Lower leg skin (tissue), 4 donors: Measurements from ENCODE around the gene RIMBP3C. TPM values are rescaled to one million over a fixed set of nuclear protein-coding genes. Genes with fewer than 3 reads are reported as not detected.
"Not testable (repeated sequence)": the region's sequence is repeated elsewhere in the genome, so short reads cannot be mapped to it uniquely, and the experiment has no call there.

Experiments used
- DNase-seq, 2 donors: peaks; one replicate each; pipeline ENCODE4 v3.0.0-alpha.2; 2019; ENCODE audit warnings: low spot score in 2 of 2
- H3K4me3 ChIP-seq: fragments of 200-600 bp; sonication (generic); 2 replicates; pipeline ENCODE4 v1.5.1; 2017; ENCODE audit warnings: mild to moderate bottlenecking, low read depth; ENCODE audit not compliant: poor library complexity, severe bottlenecking
- CTCF ChIP-seq, 3 donors: fragments of 450-650 bp; IDR thresholded peaks; one replicate each; pipeline ENCODE4 v1.5.1; 2016; ENCODE audit warnings: antibody characterized with exemption in 3 of 3, mild to moderate bottlenecking in 3 of 3, moderate library complexity in 2 of 3
- POLR2A ChIP-seq, 2 donors: fragments of 450-650 bp; IDR thresholded peaks; one replicate each; pipeline ENCODE4 v1.6.1; 2016 to 2017; ENCODE audit warnings: antibody characterized with exemption in 2 of 2, mild to moderate bottlenecking in 1 of 2, moderate library complexity in 1 of 2
- WGBS, 2 donors: methylation state at CpG; one replicate each; pipeline ENCODE4 v1.1.5; 2018; 5-methylcytosine and 5-hydroxymethylcytosine counted together
- intact Hi-C: fragments of 100-400 bp; cut with DNase I; formaldehyde crosslinking; loops from one replicate; pipeline ENCODE4 v1.15.0; 2023; ENCODE audit warnings: low total_unique reads
- total RNA-seq, 4 donors: library from RNA; depleted of rRNA; stranded (reverse); fragments of >200 nt; gene quantifications; one replicate each; pipeline ENCODE4 v1.1.0, GENCODE V29; 2016

Gene RIMBP3C, protein sequence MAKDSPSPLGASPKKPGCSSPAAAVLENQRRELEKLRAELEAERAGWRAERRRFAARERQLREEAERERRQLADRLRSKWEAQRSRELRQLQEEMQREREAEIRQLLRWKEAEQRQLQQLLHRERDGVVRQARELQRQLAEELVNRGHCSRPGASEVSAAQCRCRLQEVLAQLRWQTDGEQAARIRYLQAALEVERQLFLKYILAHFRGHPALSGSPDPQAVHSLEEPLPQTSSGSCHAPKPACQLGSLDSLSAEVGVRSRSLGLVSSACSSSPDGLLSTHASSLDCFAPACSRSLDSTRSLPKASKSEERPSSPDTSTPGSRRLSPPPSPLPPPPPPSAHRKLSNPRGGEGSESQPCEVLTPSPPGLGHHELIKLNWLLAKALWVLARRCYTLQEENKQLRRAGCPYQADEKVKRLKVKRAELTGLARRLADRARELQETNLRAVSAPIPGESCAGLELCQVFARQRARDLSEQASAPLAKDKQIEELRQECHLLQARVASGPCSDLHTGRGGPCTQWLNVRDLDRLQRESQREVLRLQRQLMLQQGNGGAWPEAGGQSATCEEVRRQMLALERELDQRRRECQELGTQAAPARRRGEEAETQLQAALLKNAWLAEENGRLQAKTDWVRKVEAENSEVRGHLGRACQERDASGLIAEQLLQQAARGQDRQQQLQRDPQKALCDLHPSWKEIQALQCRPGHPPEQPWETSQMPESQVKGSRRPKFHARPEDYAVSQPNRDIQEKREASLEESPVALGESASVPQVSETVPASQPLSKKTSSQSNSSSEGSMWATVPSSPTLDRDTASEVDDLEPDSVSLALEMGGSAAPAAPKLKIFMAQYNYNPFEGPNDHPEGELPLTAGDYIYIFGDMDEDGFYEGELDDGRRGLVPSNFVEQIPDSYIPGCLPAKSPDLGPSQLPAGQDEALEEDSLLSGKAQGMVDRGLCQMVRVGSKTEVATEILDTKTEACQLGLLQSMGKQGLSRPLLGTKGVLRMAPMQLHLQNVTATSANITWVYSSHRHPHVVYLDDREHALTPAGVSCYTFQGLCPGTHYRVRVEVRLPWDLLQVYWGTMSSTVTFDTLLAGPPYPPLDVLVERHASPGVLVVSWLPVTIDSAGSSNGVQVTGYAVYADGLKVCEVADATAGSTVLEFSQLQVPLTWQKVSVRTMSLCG (N-terminal part only)
- under 1 TPM in 2 of 4 donors, not detected in 2; 0.20 to 0.30 TPM for total RNA-seq

DNA sequence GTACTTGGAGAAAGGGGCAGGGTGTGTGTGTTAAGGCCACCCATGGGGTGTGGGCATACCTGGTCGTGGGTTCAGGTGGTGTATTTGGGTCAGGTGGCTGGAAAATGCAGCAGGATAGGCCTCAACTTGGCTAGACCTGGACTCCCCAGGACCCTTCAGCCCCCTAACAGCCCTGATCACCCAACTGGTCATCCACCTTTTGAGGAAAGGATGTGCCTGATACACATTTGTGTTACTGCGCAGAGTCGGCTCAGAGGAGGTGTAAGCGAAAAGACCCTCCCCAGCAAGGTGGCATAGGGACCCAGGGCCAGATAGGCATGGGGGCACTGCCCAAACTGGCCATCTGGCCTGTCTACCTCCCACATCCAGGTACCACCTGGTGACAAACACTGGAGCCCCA, at the start of gene RIMBP3C:
TSS of gene RIMBP3C (minus strand) at position 101 of the 400 bp plus-strand sequence. CDS start 485 bp downstream, outside the sequence.
- DNase-seq, intact Hi-C loops, H3K4me3 ChIP-seq: not testable (repeated sequence)
- no CpG with 5 or more reads among the region's 4 CpGs for WGBS, 2 donors

- intact Hi-C loops: no loop called here
- DNase-seq: no peak
- no peak for TF ChIP-seq CTCF (IDR thresholded peaks at IDR 0.05)
- no peak for TF ChIP-seq POLR2A (IDR thresholded peaks at IDR 0.05)
- no peak overlapping the region for H3K4me3 ChIP-seq
- WGBS, 2 donors: 90% methylated on average over 6 of the region's 6 CpGs
Observed at GRCh38 chr22:21599053-21599893, 48.0 kb upstream of the RIMBP3C start.

GRCh38 chr22:21598302-21598701, 47.0 kb upstream of the RIMBP3C start:
- no peak for DNase-seq
- WGBS, 2 donors: 91 to 93% methylated on average over 3 of the region's 3 CpGs
- H3K4me3 ChIP-seq: no peak overlapping the region
- intact Hi-C loops: no loop called here
- no peak for TF ChIP-seq POLR2A (IDR thresholded peaks at IDR 0.05)
- TF ChIP-seq CTCF (IDR thresholded peaks at IDR 0.05): no peak

GRCh38 chr22:21596356-21597135, 45.3 kb upstream of the RIMBP3C start:
- DNase-seq, H3K4me3 ChIP-seq, intact Hi-C loops: not testable (repeated sequence)
- WGBS, 2 donors: 97% methylated on average over 13 of the region's 13 CpGs

DNA sequence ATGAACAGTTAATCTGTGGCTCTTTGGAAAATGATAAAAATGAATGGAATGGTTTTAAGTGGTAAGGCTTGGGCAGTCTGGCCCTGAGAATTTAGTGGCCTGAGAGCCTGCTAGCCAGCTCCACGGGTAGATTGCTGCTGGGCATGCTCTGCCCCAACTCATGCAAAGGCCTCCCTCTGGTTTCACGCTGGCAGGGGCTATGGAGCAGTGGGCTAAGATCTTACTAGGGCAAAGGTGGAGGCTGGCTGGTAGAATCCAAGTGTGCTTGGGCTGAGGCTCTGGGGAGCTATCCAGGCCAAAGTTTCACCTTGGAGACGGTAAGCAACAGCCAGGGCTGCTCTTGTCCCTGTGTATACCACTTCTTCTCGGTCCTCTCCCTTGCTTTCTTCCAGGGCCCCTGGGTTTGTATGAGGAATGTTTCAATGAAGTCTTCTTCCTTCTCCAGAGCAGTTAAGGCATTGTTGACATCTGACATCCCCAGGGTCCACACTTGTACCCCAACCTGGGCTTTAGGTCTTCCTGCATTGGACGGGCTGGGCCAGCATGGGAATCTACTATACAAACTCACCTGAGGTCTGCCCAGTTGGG, 43.7 kb upstream of the RIMBP3C start:
- DNase-seq: no peak
- WGBS, 2 donors: 73 to 88% methylated on average over 5 of the region's 5 CpGs

More for the DNA sequence above, 43.7 kb upstream of the RIMBP3C start:
- TF ChIP-seq CTCF (IDR thresholded peaks at IDR 0.05): no peak
- no peak for TF ChIP-seq POLR2A (IDR thresholded peaks at IDR 0.05)
- intact Hi-C loops: no loop called here
- no peak overlapping the region for H3K4me3 ChIP-seq
